Measurements from ENCODE around the gene ATP7B.

ATP7B gene

DNA sequence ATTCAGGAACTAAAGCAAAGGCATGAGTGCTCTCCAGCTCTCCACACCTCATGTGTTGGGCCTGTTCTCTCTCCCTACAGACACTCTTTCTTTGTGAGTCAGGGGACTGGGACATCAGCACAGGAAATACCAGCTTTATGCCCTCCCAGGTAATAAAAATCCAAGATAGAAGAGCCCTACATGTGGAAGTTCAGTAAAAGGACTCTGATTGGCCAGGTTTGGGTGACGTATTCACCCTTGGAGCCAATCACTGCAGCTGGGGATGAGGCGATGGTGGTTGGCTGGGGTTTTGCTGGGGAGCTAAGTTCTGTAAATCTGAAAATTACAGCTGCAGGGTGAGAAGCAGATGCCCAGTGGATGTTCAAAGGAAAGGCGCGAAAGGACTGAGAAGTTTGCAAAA, 117.0 kb downstream of the ATP7B start:
- DNase-seq (ENCODE audit: low read depth in 2 of 2) = no peak

DNA sequence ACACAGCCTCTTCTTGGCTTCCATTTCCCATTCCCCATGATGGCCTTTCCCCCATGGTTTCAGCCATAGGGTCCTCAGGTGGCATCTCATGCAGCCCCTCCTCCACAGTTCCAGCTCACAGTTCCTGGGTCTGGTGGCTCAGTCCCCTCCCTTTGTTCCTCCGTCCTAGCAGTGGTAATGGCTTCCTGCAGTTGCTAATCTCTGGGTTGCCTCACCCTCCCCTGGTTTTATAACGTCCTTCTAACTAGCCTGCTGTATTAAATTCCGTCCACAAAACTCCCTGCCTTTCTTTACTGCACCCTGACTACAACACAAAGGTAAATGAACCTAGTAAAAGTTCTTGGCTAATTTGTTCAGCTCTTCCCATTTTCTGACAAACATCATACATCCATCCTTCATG, 118.6 kb downstream of the ATP7B start:
- no peak for DNase-seq (ENCODE audit: low read depth in 2 of 2)

DNA sequence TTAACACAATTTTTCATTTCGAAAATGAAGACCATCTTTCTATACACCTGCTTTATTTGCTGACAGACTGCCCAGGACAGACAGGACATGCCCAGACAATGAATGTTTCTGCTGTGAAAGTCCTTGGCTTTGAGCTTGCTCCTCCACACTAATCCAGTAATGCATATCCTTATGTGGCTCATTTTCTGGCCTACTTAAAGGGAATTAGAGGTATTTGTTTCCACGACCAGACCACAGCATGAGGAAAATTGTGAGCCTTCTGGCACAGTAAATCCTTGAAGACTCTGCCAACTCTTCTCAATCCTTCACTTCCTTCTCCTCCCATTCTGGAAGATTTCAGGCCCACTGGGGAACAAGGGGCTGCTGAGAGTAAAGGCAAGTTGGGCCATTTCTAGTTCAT, 123.8 kb downstream of the ATP7B start:
- DNase-seq (ENCODE audit: low read depth in 2 of 2) = no peak

DNA sequence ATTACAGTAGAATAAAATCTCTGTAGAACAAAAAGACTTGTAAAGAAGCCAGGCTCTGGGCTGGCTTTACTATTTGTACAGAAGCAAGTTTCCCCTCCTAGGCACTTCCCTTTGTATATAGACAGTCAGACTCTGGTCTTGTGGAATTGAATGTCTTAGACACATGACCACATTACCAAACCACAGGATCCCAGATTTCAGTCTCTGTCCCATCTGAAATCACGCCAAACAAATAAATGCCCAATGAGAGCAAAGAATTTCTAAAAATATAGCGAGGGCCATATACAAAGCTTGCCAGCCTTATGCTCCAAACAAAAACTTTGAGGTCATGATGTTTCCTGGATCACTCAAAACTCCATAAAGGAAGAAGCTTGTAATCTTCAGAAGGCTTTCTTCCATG, 125.6 kb downstream of the ATP7B start:
- DNase-seq (ENCODE audit: low read depth in 2 of 2) = no peak

DNA sequence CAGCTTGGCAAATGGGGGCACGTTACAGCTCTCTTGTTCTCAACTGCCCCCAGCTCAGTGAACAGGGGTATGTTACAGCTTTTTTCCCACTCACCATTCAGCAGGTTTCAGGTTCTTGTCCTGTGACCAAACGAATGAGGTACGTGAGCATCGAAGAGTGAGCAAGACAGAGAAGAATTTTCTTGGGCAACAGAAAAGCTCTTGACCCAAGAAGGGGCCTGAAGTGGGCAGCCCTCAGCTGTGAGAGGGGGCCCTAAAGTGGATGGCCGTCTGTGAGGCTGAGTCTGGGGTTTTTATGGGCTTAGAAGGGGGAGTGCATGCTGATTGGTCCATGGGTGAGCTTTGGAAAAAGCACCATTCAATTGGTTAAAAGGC, 128.0 kb downstream of the ATP7B start:
- no peak for DNase-seq (ENCODE audit: low read depth in 2 of 2)

All from stimulated activated CD4-positive, alpha-beta T cell treated with anti-CD3 and anti-CD28 coated beads, Interleukin-4, amount 100 ng/mL, for 48 hours (primary cell).